Ovary (tissue), 9 donors: Measurements from ENCODE around the gene UPB1. TPM values are rescaled to one million over a fixed set of nuclear protein-coding genes. Genes with fewer than 3 reads are reported as not detected.

Experiments
- DNase-seq, 5 donors: peaks; one replicate each; pipeline ENCODE4 v3.0.0-alpha.2; 2019 to 2020
- H3K27ac ChIP-seq, 2 donors: fragments of 200-600 bp; one replicate each; pipeline versions ENCODE4 v1.5.1 to v1.8.0; 2019 to 2022
- H3K27me3 ChIP-seq: fragments of 200-600 bp; one replicate; pipeline ENCODE4 v1.8.0; 2022
- H3K36me3 ChIP-seq: fragments of 200-600 bp; sonication (generic); one replicate; pipeline ENCODE4 v1.5.1; 2019
- H3K4me1 ChIP-seq: one replicate; pipeline ENCODE4 v1.8.1; 2013; ENCODE audit warnings: mild to moderate bottlenecking, moderate library complexity; ENCODE audit not compliant: insufficient read depth
- H3K4me3 ChIP-seq: fragments of 200-600 bp; sonication (generic); one replicate; pipeline ENCODE4 v1.5.1; 2017
- H3K9me3 ChIP-seq, 2 donors: fragments of 200-600 bp in 1 of 2; sonication (generic) in 1 of 2; one replicate each; pipeline versions ENCODE4 v1.5.1 to v1.8.1; 2013 to 2019; ENCODE audit warnings: mild to moderate bottlenecking in 1 of 2, moderate library complexity in 1 of 2
- EP300 ChIP-seq: sonication (generic); formaldehyde crosslinking; IDR thresholded peaks from one replicate; pipeline ENCODE4 v1.6.1; 2017; ENCODE audit warnings: antibody characterized with exemption
- POLR2A ChIP-seq: fragments of 450-650 bp; IDR thresholded peaks from one replicate; pipeline ENCODE4 v1.6.1; 2017; ENCODE audit warnings: antibody characterized with exemption, mild to moderate bottlenecking, moderate library complexity
- WGBS, 3 donors: extraction: QIAGEN DNeasy Blood & Tissue Kit in 1 of 3; methylation state at CpG; one replicate each; pipeline versions ENCODE4 v1.1.5 to v1.1.7; 2013 to 2017; 5-methylcytosine and 5-hydroxymethylcytosine counted together
- intact Hi-C, 4 donors: fragments of 100-400 bp; cut with DNase I; formaldehyde crosslinking; loops; one replicate each; pipeline versions ENCODE4 v1.11.0 to v1.15.1; 2022 to 2023
- polyA plus RNA-seq, 2 donors: library from polyadenylated mRNA; stranded (reverse); fragments of 200-250 nt in 1 of 2; fragments of 350-450 nt in 1 of 2; fragmentation: Illumina TruSeq in 1 of 2; extraction: RNeasy Lipid Tissue Mini Kit (QIAGEN cat#74804) in 1 of 2; gene quantifications; one replicate each; pipeline ENCODE4 v1.2.3, GENCODE V29; 2013 to 2014
- total RNA-seq, 7 donors: library from RNA; depleted of rRNA in 2 of 7; stranded (reverse); fragments of >200 nt in 2 of 7; fragmentation: NEBNext Ultra II Directional in 3 of 7; extraction: Animal tissue kit (Norgen Biotek cat#: 25700) in 3 of 7; gene quantifications; one replicate each; pipeline versions ENCODE4 v1.1.0 to v1.2.4, GENCODE V29; 2016 to 2023
- TF ChIP-seq, protein P1 (sequence below), 3 donors: fragments of 450-650 bp in 2 of 3; fragments of 200-600 bp in 1 of 3; IDR thresholded peaks; one replicate each; pipeline versions ENCODE4 v1.5.1 to v1.8.0; 2016 to 2022; ENCODE audit warnings: antibody characterized with exemption in 3 of 3, mild to moderate bottlenecking in 1 of 3
- donor health status: DM: no; HTN: no; CAD: no; lungs with moderate emphysema.
- donor health status: DM: no; HTN: no; CAD: no.
- donor health status: Bipolar disorder and iron deficiency.
- donor health status: DM: yes; HTN: yes; CAD: no.
- donor health status: DM: no; HTN: no; CAD: no.
- donor health status: DM: yes; HTN: yes; CAD: no.

UPB1 gene
- total and polyA plus RNA-seq, 9 donors, result 0.15 to 1.2 (median 0.33) TPM; not detected in 2

DNA sequence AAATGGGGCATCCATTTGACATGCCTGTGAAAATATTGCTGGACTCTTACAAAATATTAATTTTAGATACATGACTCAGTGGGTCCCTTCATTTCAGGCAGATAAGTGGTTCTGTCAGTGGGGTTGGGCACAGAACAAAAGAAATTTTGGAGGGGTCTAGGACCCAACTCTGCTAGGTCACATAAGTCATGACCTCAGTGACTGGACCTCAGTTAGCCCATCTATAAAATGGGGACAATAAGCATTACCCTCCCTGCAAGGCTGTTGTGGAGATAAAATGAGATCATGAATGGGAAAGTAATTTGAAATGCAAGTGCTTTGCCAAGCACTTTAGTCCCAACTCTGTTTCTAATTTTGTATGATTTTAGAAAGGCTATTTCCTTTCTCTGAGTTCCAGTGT lies 44.0 kb upstream of the UPB1 start:
- intact Hi-C loops, result no loop called here
- Histone ChIP-seq H3K36me3 (no peaks in the 10 kb centered on the region), H3K4me1 (peaks cover 15% of the 10 kb centered on the region), H3K27ac (no peak overlapping the region), H3K4me3 (no peak overlapping the region), H3K27me3 (no peaks in the 10 kb centered on the region), H3K9me3 (no peaks in the 10 kb centered on the region)
- TF ChIP-seq, protein P1, sequence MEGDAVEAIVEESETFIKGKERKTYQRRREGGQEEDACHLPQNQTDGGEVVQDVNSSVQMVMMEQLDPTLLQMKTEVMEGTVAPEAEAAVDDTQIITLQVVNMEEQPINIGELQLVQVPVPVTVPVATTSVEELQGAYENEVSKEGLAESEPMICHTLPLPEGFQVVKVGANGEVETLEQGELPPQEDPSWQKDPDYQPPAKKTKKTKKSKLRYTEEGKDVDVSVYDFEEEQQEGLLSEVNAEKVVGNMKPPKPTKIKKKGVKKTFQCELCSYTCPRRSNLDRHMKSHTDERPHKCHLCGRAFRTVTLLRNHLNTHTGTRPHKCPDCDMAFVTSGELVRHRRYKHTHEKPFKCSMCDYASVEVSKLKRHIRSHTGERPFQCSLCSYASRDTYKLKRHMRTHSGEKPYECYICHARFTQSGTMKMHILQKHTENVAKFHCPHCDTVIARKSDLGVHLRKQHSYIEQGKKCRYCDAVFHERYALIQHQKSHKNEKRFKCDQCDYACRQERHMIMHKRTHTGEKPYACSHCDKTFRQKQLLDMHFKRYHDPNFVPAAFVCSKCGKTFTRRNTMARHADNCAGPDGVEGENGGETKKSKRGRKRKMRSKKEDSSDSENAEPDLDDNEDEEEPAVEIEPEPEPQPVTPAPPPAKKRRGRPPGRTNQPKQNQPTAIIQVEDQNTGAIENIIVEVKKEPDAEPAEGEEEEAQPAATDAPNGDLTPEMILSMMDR (IDR thresholded peaks at IDR 0.05), result no peak
- TF ChIP-seq POLR2A (no peak), EP300 (no peak)
- DNase-seq, result no peak

DNA sequence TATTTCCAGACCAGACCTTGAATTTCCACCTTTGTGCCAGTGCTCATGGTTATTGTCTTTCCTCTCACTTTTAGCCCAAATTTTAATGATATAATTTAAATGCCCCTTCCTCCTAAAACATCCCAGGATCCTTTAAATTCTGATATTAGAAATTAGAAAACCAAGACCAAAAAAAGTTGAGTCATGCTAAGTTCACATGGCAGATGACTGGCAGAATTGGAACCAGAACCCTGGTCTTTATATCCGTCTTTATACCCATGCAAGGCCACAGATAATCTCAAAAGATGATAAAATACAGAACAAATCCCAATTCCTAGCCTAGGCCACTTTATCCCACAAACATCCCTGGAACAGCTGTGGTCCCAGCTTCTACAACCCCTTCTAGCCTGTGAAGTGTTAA lies 41.3 kb upstream of the UPB1 start:
- H3K9me3 ChIP-seq, result no peaks in the 10 kb centered on the region
- H3K27me3 ChIP-seq, result no peaks in the 10 kb centered on the region
- no peaks in the 10 kb centered on the region for H3K36me3 ChIP-seq
- TF ChIP-seq EP300, result no peak
- TF ChIP-seq POLR2A, result no peak
- TF ChIP-seq, protein P1 (IDR thresholded peaks at IDR 0.05), result no peak
- no peak overlapping the region for H3K4me3 ChIP-seq
- no peak for DNase-seq
- intact Hi-C loops, result no loop called here
- WGBS, 3 donors, result 73 to 89% (median 86%) methylated on average over 1 of the region's 1 CpG
- peaks cover 19% of the 10 kb centered on the region for H3K4me1 ChIP-seq
- no peak overlapping the region for H3K27ac ChIP-seq

DNA sequence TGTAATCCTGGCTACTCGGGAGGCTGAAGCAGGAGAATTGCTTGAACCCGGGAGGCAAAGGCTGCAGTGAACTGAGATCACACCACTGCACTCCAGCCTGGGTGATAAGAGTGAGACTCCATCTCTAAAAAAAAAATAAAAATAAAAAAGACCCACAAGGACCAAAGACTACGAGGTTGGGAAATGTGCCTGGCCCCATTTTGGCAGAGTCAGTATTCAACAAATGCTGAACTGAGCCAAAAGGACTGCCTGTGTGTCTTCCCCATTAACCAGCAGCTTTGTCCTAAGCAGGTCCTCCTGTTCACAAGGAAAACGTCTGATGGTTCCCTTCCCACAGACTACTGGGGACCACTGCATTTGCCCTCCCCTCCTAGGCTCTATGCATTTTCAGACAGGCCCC lies 40.1 kb upstream of the UPB1 start:
- Histone ChIP-seq H3K4me3 (no peak overlapping the region), H3K9me3 (no peaks in the 10 kb centered on the region), H3K27me3 (no peaks in the 10 kb centered on the region), H3K27ac (peak overlapping the region in 1 of 2 donors; percentile 11), H3K4me1 (peaks cover 19% of the 10 kb centered on the region), H3K36me3 (no peaks in the 10 kb centered on the region)
- intact Hi-C loops, result no loop called here
- 17 to 25% (median 24%) methylated on average over 4 of the region's 4 CpGs for WGBS, 3 donors
- peak in 3 of 5 donors; percentile 55 to 63 (median 57) for DNase-seq
- TF ChIP-seq, protein P1 (IDR thresholded peaks at IDR 0.05), result no peak
- TF ChIP-seq POLR2A (no peak), EP300 (no peak)

DNA sequence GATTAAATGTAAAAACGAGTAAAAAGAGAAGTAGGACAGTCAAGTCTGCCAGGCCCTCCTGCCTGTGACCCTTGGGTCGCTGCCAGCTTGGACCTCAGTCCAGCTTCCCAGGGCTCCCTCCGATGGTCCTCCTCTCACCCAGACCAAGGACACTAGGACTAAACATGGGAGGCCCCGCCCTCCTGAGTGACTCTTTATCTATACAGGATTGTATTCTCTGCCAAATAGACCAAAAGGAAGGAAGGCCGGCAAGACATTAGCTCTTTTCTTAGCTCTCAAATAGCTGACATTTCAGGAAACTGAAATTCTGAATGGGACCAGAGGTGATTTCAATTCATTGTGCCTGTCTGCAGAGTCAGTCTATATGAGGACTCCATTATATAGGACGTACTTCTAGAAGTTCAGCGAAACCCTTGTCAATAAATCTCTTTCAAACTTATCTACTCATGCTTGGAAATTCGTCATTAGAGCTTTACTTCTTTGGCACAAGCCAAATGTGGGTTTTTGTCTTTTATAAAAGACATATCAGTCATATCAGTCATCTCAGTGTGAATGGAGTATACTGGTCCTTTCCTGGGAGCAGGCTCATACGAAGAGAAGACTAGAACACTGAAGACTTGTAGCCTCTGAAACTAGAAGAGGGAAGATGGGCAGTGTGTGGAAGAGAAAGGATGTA lies 39.2 kb upstream of the UPB1 start:
- TF ChIP-seq, protein P1 (IDR thresholded peaks at IDR 0.05), result no peak
- TF ChIP-seq EP300, result no peak
- TF ChIP-seq POLR2A, result no peak
- DNase-seq, result peak; percentile 80 to 92 (median 90)
- intact Hi-C loops, result no loop called here

More for the DNA sequence above, 39.2 kb upstream of the UPB1 start:
- H3K27me3 ChIP-seq, result no peaks in the 10 kb centered on the region
- peaks cover 16% of the 10 kb centered on the region for H3K4me1 ChIP-seq
- 7 to 14% (median 12%) methylated on average over 9 of the region's 9 CpGs for WGBS, 3 donors
- no peaks in the 10 kb centered on the region for H3K9me3 ChIP-seq
- H3K27ac ChIP-seq, result peak overlapping the region in 1 of 2 donors; percentile 11
- no peak overlapping the region for H3K4me3 ChIP-seq
- no peaks in the 10 kb centered on the region for H3K36me3 ChIP-seq
